H1 (cell line): ENCODE measurements around the gene BMX.

Experiments
- CTCF ChIP-seq, 3 experiments: IDR thresholded peaks; 1 replicate in 2 of 3; 2 replicates in 1 of 3; pipeline versions ENCODE4 v1.5.1 to v1.6.1; 2011; ENCODE audit warnings: low read length in 3 of 3, mild to moderate bottlenecking in 3 of 3, inconsistent platforms in 2 of 3, low read depth in 1 of 3, moderate library complexity in 1 of 3; ENCODE audit not compliant: insufficient read depth in 1 of 3; ENCODE audit errors: control extremely low read depth in 1 of 3
- POLR2A ChIP-seq, 2 experiments: IDR thresholded peaks; 1 replicate in 1 of 2; 2 replicates in 1 of 2; pipeline ENCODE4 v1.6.1; 2011; ENCODE audit warnings: low read depth in 2 of 2, low read length in 2 of 2, mild to moderate bottlenecking in 2 of 2; ENCODE audit errors: control extremely low read depth in 1 of 2
- POLR2AphosphoS5 ChIP-seq: IDR thresholded peaks from 2 replicates; pipeline ENCODE4 v1.6.1; 2011; ENCODE audit warnings: low read depth, low read length
- SIRT6 ChIP-seq: IDR thresholded peaks from one replicate; pipeline ENCODE4 v1.7.1; 2012; ENCODE audit warnings: low read length, inconsistent platforms
- SUZ12 ChIP-seq: fragments of 200-600 bp; sonication (generic); IDR thresholded peaks from 2 replicates; pipeline ENCODE4 v1.6.1; 2012; ENCODE audit warnings: mild to moderate bottlenecking, inconsistent platforms, low read length, moderate library complexity, mixed read lengths
- TF ChIP-seq, protein P1 (sequence below): IDR thresholded peaks from 2 replicates; pipeline ENCODE4 v1.6.1; 2011; ENCODE audit warnings: low read length, improper control_type of control experiment

GRCh38 chrX:15574017-15574416 lies 73.4 kb downstream of the BMX start:
- TF ChIP-seq SIRT6 (no peak), CTCF (IDR thresholded peaks at IDR 0.05; ENCODE audit: control extremely low read depth in 1 of 3, insufficient read depth in 1 of 3, low read depth in 1 of 3, low read length in 3 of 3) (no peak), SUZ12 (no peak), POLR2A (IDR thresholded peaks at IDR 0.05; ENCODE audit: control extremely low read depth in 1 of 2, low read depth in 2 of 2, low read length in 2 of 2) (no peak), POLR2AphosphoS5 (no peak)
- TF ChIP-seq, protein P1, sequence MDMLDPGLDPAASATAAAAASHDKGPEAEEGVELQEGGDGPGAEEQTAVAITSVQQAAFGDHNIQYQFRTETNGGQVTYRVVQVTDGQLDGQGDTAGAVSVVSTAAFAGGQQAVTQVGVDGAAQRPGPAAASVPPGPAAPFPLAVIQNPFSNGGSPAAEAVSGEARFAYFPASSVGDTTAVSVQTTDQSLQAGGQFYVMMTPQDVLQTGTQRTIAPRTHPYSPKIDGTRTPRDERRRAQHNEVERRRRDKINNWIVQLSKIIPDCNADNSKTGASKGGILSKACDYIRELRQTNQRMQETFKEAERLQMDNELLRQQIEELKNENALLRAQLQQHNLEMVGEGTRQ, result no peak
